Measurements from ENCODE around the gene OR6Q1. TPM values are rescaled to one million over a fixed set of nuclear protein-coding genes. Genes with fewer than 3 reads are reported as not detected.

The OR6Q1 gene
- polyA plus RNA-seq, 1 of the 3 experiments (the other 2 are of a cell fraction) = not detected

Small RNA genes lying within 50 kb of the gene (small RNA-seq; reads per million reads assigned to genes)
- gene RNU6-899P = 0 reads per million in 7 experiments

Other genes starting within 250 kb of the OR6Q1 start
- gene OR9Q1, start 7.1 kb upstream of the OR6Q1 start, polyA plus RNA-seq (2012; rRNA removed) = not detected in 2 replicates
- gene OR9I1, start 94.6 kb downstream of the OR6Q1 start, polyA plus RNA-seq (2012; rRNA removed) = not detected in 2 replicates
- not detected in 2 replicates for gene OR9Q2, start 158.1 kb downstream of the OR6Q1 start, polyA plus RNA-seq (2012; rRNA removed)
- not detected in 2 replicates for gene OR1S2, start 173.2 kb downstream of the OR6Q1 start, polyA plus RNA-seq (2012; rRNA removed)
- not detected in 2 replicates for gene OR1S1, start 181.8 kb downstream of the OR6Q1 start, polyA plus RNA-seq (2012; rRNA removed)
- not detected in 2 replicates for gene OR10Q1, start 198.0 kb downstream of the OR6Q1 start, polyA plus RNA-seq (2012; rRNA removed)
- not detected in 2 replicates for gene OR10W1, start 237.3 kb downstream of the OR6Q1 start, polyA plus RNA-seq (2012; rRNA removed)